ENCODE measurements around the gene CALR.
A peak's percentile ranks its signal among the peaks of the same experiment; 100 is the strongest.

CALR gene

GRCh38 chr19:12930002-12930645, 8.3 kb upstream of the CALR start:
- Histone ChIP-seq H3K27ac (no peak overlapping the region), H3K36me3 (peaks cover 47 to 59% (median 53%) of the 10 kb centered on the region in 3 donors), H3K9me3 (no peaks in the 10 kb centered on the region), H3K4me3 (no peak overlapping the region), H3K27me3 (no peaks in the 10 kb centered on the region), H3K4me1 (peaks cover 0 to 19% (median 17%) of the 10 kb centered on the region in 4 donors)
- DNase-seq, result no peak
- TF ChIP-seq, protein P1, sequence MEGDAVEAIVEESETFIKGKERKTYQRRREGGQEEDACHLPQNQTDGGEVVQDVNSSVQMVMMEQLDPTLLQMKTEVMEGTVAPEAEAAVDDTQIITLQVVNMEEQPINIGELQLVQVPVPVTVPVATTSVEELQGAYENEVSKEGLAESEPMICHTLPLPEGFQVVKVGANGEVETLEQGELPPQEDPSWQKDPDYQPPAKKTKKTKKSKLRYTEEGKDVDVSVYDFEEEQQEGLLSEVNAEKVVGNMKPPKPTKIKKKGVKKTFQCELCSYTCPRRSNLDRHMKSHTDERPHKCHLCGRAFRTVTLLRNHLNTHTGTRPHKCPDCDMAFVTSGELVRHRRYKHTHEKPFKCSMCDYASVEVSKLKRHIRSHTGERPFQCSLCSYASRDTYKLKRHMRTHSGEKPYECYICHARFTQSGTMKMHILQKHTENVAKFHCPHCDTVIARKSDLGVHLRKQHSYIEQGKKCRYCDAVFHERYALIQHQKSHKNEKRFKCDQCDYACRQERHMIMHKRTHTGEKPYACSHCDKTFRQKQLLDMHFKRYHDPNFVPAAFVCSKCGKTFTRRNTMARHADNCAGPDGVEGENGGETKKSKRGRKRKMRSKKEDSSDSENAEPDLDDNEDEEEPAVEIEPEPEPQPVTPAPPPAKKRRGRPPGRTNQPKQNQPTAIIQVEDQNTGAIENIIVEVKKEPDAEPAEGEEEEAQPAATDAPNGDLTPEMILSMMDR (IDR thresholded peaks at IDR 0.05), result no peak
- intact Hi-C loops (cut with DNase I; ENCODE audit: low total_unique reads), result no loop called here

GRCh38 chr19:12932392-12933286, 5.8 kb upstream of the CALR start:
- DNase-seq, result no peak
- H3K36me3 ChIP-seq, result peaks cover 23 to 34% (median 29%) of the 10 kb centered on the region in 3 donors
- intact Hi-C loops (cut with DNase I; ENCODE audit: low total_unique reads), result no loop called here
- H3K27ac ChIP-seq, result peak overlapping the region; percentile 85 to 86
- H3K4me1 ChIP-seq, result peaks cover 0 to 23% (median 22%) of the 10 kb centered on the region in 4 donors
- H3K9me3 ChIP-seq, result no peaks in the 10 kb centered on the region
- TF ChIP-seq, protein P1 (IDR thresholded peaks at IDR 0.05), result no peak
- peak overlapping the region; percentile 91 to 99 for H3K4me3 ChIP-seq
- H3K27me3 ChIP-seq, result no peaks in the 10 kb centered on the region

DNA sequence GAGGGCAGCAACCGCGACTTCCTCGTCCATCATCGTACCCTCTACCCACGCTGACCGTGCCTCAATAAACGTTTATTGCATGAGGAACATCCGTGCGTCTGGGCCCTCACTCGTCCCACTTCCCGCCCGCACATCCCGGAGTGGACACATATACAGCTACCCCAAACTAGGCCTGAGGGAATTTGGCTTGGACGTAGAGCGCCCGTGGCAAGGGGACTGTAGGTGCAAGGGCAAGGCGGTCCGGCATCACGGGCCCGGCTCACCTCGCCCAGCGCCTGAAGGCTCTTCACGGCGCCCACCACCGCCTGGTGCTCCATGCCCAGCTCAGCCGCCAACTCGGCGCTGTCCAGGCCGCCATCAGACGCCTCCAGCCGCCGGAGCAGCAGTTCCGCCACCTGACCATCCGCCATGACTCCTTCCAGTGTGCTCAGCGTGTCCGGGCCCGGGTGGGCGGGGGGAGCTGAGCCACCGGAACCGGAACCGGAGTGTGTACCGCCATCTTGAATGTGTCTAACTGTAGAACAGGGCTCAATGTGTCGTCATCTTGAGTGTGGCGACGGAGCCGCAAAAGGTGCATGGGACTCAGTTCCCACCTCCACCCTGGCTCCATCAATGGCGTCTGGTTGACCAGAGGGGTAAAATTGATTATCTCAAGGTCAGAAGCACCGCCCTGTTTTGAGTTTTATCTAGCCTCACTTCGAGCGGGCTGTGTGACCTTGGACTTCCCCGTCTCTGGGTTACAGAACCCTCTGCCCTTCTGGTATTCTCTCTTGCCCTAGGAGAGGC, 4.9 kb upstream of the CALR start, which contains the start of gene FARSA:
TSS of gene FARSA (minus strand) at position 425 of the 786 bp plus-strand sequence. CDS start at position 410, 15 bp downstream.
- H3K4me1 ChIP-seq, result peaks cover 0 to 28% (median 25%) of the 10 kb centered on the region in 4 donors
- intact Hi-C loops (cut with DNase I; ENCODE audit: low total_unique reads), result no loop called here

DNA sequence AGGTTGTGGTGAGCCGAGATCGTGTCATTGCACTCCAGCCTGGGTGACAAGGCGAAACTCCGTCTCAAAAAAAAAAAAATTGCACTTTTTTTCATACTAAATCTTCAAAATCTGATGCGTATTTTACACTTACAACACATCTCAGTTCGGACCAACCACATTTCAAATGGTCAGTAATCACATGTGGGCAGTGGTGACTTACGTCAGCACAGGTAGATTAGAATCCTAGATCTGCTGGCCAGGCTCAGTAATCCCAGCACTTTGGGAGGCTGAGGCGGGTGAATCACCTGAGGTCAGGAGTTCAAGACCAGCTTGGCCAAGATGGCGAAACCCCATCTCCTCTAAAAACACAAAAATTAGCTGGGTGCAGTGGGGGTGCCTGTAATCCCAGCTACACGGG, 3.3 kb upstream of the CALR start:
- H3K36me3 ChIP-seq, result peaks cover 5 to 14% (median 9%) of the 10 kb centered on the region in 3 donors
- no peaks in the 10 kb centered on the region for H3K9me3 ChIP-seq
- H3K27ac ChIP-seq, result no peak overlapping the region
- no peaks in the 10 kb centered on the region for H3K27me3 ChIP-seq
- DNase-seq, result no peak
- intact Hi-C loops (cut with DNase I; ENCODE audit: low total_unique reads), result no loop called here
- H3K4me1 ChIP-seq, result peaks cover 0 to 36% (median 33%) of the 10 kb centered on the region in 4 donors
- H3K4me3 ChIP-seq, result no peak overlapping the region
- TF ChIP-seq, protein P1 (IDR thresholded peaks at IDR 0.05), result no peak

More for the DNA sequence above, 4.9 kb upstream of the CALR start, which contains the start of gene FARSA:
- Histone ChIP-seq H3K27ac (peak within 1 kb of the TSS; percentile 85 to 86), H3K27me3 (no peaks in the 10 kb centered on the region), H3K9me3 (no peaks in the 10 kb centered on the region), H3K36me3 (peaks cover 16 to 26% (median 21%) of the 10 kb centered on the region in 3 donors), H3K4me3 (peak within 1 kb of the TSS; percentile 91 to 99)
- TF ChIP-seq, protein P1 (IDR thresholded peaks at IDR 0.05), result no peak
- peak; percentile 93 to 96 for DNase-seq

GRCh38 chr19:12936582-12936981, 1.8 kb upstream of the CALR start:
- TF ChIP-seq, protein P1 (IDR thresholded peaks at IDR 0.05), result no peak
- intact Hi-C loops (cut with DNase I; ENCODE audit: low total_unique reads), result no loop called here
- Histone ChIP-seq H3K4me1 (peaks cover 0 to 50% (median 43%) of the 10 kb centered on the region in 4 donors), H3K36me3 (peaks cover 17 to 19% (median 19%) of the 10 kb centered on the region in 3 donors), H3K27me3 (no peaks in the 10 kb centered on the region), H3K9me3 (no peaks in the 10 kb centered on the region), H3K4me3 (no peak overlapping the region), H3K27ac (no peak overlapping the region)
- no peak for DNase-seq

Data from tibial artery (tissue), 4 donors.